ENCODE measurements around the gene NACC1.

DNA sequence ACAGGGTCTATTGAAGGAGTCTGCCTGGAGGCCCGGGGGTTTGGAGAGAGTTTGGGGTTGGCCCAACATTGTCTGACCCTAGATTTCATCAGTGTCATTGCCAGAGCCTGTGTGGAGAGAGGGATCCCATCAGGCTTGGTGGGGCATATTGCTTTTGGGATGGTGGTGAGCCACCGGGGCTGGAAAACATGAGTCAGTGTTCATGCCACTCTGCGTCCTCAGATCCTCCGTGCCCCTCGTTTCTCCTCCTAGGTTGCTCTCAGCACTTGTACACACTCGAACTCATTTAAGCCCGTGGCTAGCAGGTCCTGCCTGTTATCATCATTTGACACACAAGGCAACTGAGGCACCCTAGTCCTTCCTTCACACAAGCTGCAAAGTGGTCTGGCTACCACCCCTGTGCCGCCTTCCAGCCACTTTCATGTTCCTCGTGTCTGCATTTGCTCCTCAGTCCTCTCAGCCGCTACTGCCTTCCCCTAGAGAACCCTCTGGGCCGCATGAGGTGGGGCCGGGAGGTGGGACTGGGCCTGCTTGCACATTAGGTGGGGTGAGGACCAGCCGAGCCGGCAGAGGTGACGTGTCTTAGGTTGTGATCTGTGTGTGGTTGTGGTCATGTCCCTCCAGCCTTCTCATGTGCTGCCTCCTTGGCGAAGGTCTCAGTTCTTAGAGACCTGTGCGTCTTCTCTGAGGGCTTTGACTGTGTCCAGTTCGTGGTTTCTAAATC lies 3.6 kb downstream of the NACC1 start:
- TF ChIP-seq POLR2AphosphoS5 (IDR thresholded peaks at IDR 0.05; ENCODE audit: borderline replicate concordance, low read depth, low read length) (no peak), EZH2 (IDR thresholded peaks at IDR 0.05) (no peak), FOXP2 (optimal IDR thresholded peaks at IDR 0.05; ENCODE audit: control extremely low read depth, extremely low read length, insufficient read depth) (no peak)
